H1 (cell line): ENCODE measurements around the gene SCGN.

Experiments used
- BCL11A ChIP-seq, 2 experiments: IDR thresholded peaks; one replicate each; pipeline ENCODE4 v1.6.1; 2011; ENCODE audit warnings: low read depth in 2 of 2, low read length in 2 of 2, mild to moderate bottlenecking in 2 of 2
- BRCA1 ChIP-seq: IDR thresholded peaks from 2 replicates; pipeline ENCODE4 v1.6.1; 2012; ENCODE audit warnings: low read depth, low read length, improper control_type of control experiment
- EZH2 ChIP-seq: fragments of 200-600 bp; sonication (generic); IDR thresholded peaks from 2 replicates; pipeline ENCODE4 v1.7.1; 2012; ENCODE audit warnings: low read depth, mild to moderate bottlenecking, moderate library complexity, low read length, inconsistent platforms; ENCODE audit not compliant: severe bottlenecking
- HDAC2 ChIP-seq, 2 experiments: fragments of 300-600 bp in 1 of 2; sonication (generic) in 1 of 2; IDR thresholded peaks; 2 replicates each; pipeline ENCODE4 v1.6.1; 2011 to 2012; ENCODE audit warnings: low read depth in 2 of 2, low read length in 2 of 2, mild to moderate bottlenecking in 2 of 2, moderate library complexity in 2 of 2, borderline replicate concordance in 1 of 2, inconsistent platforms in 1 of 2
- MAFK ChIP-seq: IDR thresholded peaks from 2 replicates; pipeline ENCODE4 v1.6.1; 2012; ENCODE audit warnings: low read depth, mild to moderate bottlenecking, improper control_type of control experiment, low read length
- POLR2A ChIP-seq, 2 experiments: IDR thresholded peaks; 1 replicate in 1 of 2; 2 replicates in 1 of 2; pipeline ENCODE4 v1.6.1; 2011; ENCODE audit warnings: low read depth in 2 of 2, low read length in 2 of 2, mild to moderate bottlenecking in 2 of 2; ENCODE audit errors: control extremely low read depth in 1 of 2
- TCF12 ChIP-seq: IDR thresholded peaks from 2 replicates; pipeline ENCODE4 v1.6.1; 2011; ENCODE audit warnings: low read depth, mild to moderate bottlenecking, low read length
- YY1 ChIP-seq: IDR thresholded peaks from 2 replicates; pipeline ENCODE4 v1.6.1; 2011; ENCODE audit warnings: low read depth, mild to moderate bottlenecking, low read length
- TF ChIP-seq, protein P1 (sequence below): IDR thresholded peaks from 2 replicates; pipeline ENCODE4 v1.6.1; 2012; ENCODE audit warnings: inconsistent platforms
- TF ChIP-seq, protein P2 (sequence below), 3 experiments: IDR thresholded peaks; 1 replicate in 2 of 3; 2 replicates in 1 of 3; pipeline versions ENCODE4 v1.5.1 to v1.6.1; 2011; ENCODE audit warnings: low read length in 3 of 3, mild to moderate bottlenecking in 3 of 3, inconsistent platforms in 2 of 3, low read depth in 1 of 3, moderate library complexity in 1 of 3; ENCODE audit not compliant: insufficient read depth in 1 of 3; ENCODE audit errors: control extremely low read depth in 1 of 3
- TF ChIP-seq, protein P3 (sequence below): IDR thresholded peaks from 2 replicates; pipeline ENCODE4 v1.6.1; 2011; ENCODE audit warnings: low read length, improper control_type of control experiment
- TF ChIP-seq, protein P4 (sequence below): IDR thresholded peaks from 2 replicates; pipeline ENCODE4 v1.6.1; 2011; ENCODE audit warnings: low read depth, mild to moderate bottlenecking, low read length; ENCODE audit not compliant: insufficient read depth

DNA sequence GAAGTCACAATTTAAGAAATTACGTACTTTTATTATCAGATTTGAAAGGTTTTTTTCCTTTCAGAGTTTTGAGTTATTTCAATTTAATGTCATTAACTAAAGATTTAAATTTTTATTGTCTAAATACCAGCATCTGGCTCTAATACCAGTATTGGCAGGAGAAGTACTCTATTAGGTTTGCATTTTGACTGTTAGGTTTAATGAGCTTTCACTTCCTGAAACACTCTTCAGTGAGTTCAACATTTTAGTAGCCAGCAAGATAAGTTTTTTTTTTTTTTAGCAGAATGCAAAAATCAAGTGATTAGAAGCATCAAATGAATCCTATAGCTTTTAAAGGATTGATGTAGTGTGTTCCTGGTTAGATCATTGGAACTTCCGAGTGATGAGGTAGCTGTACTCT is 34.0 kb upstream of the SCGN start:
- TF ChIP-seq BCL11A (IDR thresholded peaks at IDR 0.05; ENCODE audit: low read depth in 2 of 2, low read length in 2 of 2) (no peak), HDAC2 (IDR thresholded peaks at IDR 0.05; ENCODE audit: borderline replicate concordance in 1 of 2, low read depth in 2 of 2, low read length in 2 of 2) (no peak), MAFK (no peak), EZH2 (no peak), TCF12 (no peak), BRCA1 (no peak), YY1 (no peak), POLR2A (IDR thresholded peaks at IDR 0.05; ENCODE audit: control extremely low read depth in 1 of 2, low read depth in 2 of 2, low read length in 2 of 2) (no peak)
- TF ChIP-seq, protein P1, sequence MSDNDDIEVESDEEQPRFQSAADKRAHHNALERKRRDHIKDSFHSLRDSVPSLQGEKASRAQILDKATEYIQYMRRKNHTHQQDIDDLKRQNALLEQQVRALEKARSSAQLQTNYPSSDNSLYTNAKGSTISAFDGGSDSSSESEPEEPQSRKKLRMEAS, result no peak
- TF ChIP-seq, protein P2, sequence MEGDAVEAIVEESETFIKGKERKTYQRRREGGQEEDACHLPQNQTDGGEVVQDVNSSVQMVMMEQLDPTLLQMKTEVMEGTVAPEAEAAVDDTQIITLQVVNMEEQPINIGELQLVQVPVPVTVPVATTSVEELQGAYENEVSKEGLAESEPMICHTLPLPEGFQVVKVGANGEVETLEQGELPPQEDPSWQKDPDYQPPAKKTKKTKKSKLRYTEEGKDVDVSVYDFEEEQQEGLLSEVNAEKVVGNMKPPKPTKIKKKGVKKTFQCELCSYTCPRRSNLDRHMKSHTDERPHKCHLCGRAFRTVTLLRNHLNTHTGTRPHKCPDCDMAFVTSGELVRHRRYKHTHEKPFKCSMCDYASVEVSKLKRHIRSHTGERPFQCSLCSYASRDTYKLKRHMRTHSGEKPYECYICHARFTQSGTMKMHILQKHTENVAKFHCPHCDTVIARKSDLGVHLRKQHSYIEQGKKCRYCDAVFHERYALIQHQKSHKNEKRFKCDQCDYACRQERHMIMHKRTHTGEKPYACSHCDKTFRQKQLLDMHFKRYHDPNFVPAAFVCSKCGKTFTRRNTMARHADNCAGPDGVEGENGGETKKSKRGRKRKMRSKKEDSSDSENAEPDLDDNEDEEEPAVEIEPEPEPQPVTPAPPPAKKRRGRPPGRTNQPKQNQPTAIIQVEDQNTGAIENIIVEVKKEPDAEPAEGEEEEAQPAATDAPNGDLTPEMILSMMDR (IDR thresholded peaks at IDR 0.05; ENCODE audit: control extremely low read depth in 1 of 3, insufficient read depth in 1 of 3, low read depth in 1 of 3, low read length in 3 of 3), result no peak
- TF ChIP-seq, protein P3, sequence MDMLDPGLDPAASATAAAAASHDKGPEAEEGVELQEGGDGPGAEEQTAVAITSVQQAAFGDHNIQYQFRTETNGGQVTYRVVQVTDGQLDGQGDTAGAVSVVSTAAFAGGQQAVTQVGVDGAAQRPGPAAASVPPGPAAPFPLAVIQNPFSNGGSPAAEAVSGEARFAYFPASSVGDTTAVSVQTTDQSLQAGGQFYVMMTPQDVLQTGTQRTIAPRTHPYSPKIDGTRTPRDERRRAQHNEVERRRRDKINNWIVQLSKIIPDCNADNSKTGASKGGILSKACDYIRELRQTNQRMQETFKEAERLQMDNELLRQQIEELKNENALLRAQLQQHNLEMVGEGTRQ, result no peak
- TF ChIP-seq, protein P4, sequence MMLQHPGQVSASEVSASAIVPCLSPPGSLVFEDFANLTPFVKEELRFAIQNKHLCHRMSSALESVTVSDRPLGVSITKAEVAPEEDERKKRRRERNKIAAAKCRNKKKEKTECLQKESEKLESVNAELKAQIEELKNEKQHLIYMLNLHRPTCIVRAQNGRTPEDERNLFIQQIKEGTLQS, result no peak
